Left lobe of liver (tissue), 1 donor: ENCODE measurements around the gene SAG. TPM values are rescaled to one million over a fixed set of nuclear protein-coding genes. Genes with fewer than 3 reads are reported as not detected.

Experiments used
- total RNA-seq: library from RNA; stranded (reverse); gene quantifications from one replicate; pipeline ENCODE4 v1.2.1, GENCODE V29; 2021
- donor health status: DM: no; HTN: yes; CAD: no.

Gene SAG
- total RNA-seq, 1 donor from 2014 or later: not detected

Other genes with a start within 250 kb of the SAG start
- gene INPP5D, start 247.5 kb upstream of the SAG start, total RNA-seq: 5.0 TPM
- 19.2 TPM for gene ATG16L1, start 56.1 kb upstream of the SAG start, total RNA-seq
- 17.9 TPM for gene DGKD, start 46.7 kb downstream of the SAG start, total RNA-seq